AG09319 (cell line): ENCODE data around the gene PCDH9.

ENCODE experiments used
- DNase-seq: peaks from one replicate; pipeline ENCODE4 v3.0.0-alpha.2; 2010; ENCODE audit warnings: low read depth; ENCODE audit errors: extremely low read depth
- TF ChIP-seq, protein P1 (sequence below): IDR thresholded peaks from 2 replicates; pipeline ENCODE4 v1.5.1; 2011; ENCODE audit warnings: low read depth, mild to moderate bottlenecking, inconsistent platforms, low read length, moderate library complexity

The PCDH9 gene

DNA sequence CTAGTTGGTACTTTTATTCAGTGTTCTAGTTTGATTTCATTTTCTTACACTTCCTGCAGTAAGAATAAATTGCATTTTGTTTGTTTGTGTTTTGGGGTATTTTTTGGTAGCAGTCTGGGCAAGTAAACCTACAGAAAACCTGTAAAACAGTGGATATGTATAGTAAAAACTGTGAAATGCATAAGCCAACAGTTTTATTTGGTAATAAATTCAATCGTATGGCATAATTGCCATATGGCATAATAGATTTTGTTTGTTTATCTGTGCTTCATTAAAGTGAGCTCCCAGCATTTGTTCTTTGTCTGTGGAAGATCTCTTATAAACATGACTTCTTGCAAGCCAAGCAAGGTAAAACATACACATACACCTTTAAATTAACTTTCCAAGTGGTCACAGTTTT is 111.9 kb downstream of the PCDH9 start:
- TF ChIP-seq, protein P1, sequence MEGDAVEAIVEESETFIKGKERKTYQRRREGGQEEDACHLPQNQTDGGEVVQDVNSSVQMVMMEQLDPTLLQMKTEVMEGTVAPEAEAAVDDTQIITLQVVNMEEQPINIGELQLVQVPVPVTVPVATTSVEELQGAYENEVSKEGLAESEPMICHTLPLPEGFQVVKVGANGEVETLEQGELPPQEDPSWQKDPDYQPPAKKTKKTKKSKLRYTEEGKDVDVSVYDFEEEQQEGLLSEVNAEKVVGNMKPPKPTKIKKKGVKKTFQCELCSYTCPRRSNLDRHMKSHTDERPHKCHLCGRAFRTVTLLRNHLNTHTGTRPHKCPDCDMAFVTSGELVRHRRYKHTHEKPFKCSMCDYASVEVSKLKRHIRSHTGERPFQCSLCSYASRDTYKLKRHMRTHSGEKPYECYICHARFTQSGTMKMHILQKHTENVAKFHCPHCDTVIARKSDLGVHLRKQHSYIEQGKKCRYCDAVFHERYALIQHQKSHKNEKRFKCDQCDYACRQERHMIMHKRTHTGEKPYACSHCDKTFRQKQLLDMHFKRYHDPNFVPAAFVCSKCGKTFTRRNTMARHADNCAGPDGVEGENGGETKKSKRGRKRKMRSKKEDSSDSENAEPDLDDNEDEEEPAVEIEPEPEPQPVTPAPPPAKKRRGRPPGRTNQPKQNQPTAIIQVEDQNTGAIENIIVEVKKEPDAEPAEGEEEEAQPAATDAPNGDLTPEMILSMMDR: no peak
- DNase-seq: no peak

DNA sequence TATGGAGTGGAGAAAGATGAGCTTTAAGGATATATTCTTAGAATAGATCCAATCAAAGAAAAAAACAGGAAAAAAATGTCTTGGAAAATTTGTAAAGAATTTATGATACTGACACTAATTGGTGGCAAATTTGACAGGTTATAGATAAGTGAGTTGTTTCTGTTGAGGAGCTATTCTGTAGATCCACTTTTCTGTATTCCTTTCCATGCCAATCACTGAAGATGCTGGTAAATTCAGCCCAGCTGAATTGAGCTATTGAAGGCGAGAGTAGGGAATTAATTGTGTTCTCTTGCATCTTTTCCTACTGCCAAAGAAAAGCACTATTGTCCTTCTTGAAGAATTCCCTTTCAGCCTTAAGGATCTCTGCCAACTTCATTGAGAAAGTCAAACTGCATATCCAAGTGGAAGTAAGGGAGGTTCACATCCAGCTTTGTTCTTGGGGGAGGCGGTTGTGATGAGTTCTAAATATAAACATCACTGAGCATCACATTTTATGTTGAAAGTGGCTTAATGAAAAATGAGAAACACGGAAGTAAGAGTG is 113.1 kb downstream of the PCDH9 start:
- TF ChIP-seq, protein P1: no peak
- DNase-seq: no peak

GRCh38 chr13:67107979-67108378 is 122.2 kb downstream of the PCDH9 start:
- DNase-seq: no peak
- TF ChIP-seq, protein P1: no peak

- no peak for DNase-seq
- TF ChIP-seq, protein P1: no peak
These were observed 123.6 kb downstream of the PCDH9 start for GRCh38 chr13:67106502-67107057.

DNA sequence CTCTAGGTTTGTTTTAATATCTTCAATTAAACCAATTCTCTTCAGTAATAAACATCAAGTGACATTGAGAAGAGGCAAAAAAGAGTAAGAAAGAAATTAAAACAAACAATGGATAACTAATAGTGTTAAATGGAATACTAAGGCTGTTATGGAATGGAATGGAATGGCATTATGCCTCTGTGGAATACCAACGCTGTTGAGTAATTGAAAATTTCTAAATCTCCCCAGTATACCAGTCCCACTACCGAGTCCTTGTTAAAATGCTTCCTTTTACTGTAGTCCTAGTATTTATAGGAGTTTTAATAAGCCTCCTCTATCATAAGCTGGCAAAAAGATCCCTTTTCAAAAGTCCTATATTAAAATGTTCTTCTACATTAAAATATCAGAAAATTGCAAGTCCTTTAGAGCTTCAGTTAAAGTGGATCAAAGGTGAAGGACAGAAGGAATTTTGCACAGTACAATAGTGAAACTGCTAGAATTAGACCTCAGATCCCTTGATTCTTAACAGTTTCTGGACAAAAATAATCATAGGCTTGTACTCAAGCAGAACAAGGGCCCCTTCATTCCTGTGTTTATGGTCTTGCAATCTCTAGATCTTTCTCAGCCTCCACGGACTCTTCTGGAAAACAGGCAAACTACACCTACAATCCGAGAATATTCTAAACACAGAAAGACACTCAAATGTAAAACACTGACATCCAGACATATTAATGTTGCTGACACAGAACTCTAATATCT is 128.2 kb downstream of the PCDH9 start:
- TF ChIP-seq, protein P1: no peak
- DNase-seq: no peak

GRCh38 chr13:67100730-67101129 is 129.4 kb downstream of the PCDH9 start:
- no peak for DNase-seq
- TF ChIP-seq, protein P1: no peak

GRCh38 chr13:67099494-67099893 is 130.6 kb downstream of the PCDH9 start:
- DNase-seq: no peak
- TF ChIP-seq, protein P1: no peak
